ENCODE data around the gene BCAP31.

- TF ChIP-seq CTCF (IDR thresholded peaks at IDR 0.05) (no peak), POLR2A (IDR thresholded peaks at IDR 0.05) (no peak)
Measured at GRCh38 chrX:153662266-153662665, 61.9 kb downstream of the BCAP31 start.

Measured in ovary (tissue), 3 donors.